PC-9 (cell line): ENCODE results near the gene MAD2L2. TPM values are rescaled to one million over a fixed set of nuclear protein-coding genes. Genes with fewer than 3 reads are reported as not detected.

Experiments
- BruUV-seq: library from RNA; stranded (reverse); fragments of 400-500 nt; replicated peaks from 2 replicates; lab custom pipeline; 2021; lab: Mats Ljungman, UMichigan
- CTCF ChIA-PET: fragments of 300-600 bp; sonication (Branson Sonifier 250); formaldehyde crosslinking; loops from one replicate; lab custom pipeline; 2022; ENCODE audit warnings: antibody characterized with exemption; lab: Charles Lee
- POLR2A ChIA-PET: fragments of 300-600 bp; sonication (Branson Sonifier 250); formaldehyde crosslinking; loops from one replicate; lab custom pipeline; 2022; ENCODE audit warnings: antibody characterized with exemption; ENCODE audit not compliant: unreplicated experiment; lab: Charles Lee
- DNase-seq, 2 experiments: peaks; one replicate each; pipeline versions ENCODE4 v3.0.0 to v3.0.0-alpha.2; 2015 to 2022; ENCODE audit warnings: mixed read lengths in 1 of 2
- H2AFZ ChIP-seq: fragments of 200-600 bp; sonication (generic); 2 replicates; pipeline ENCODE4 v1.8.1; 2017; ENCODE audit warnings: antibody characterized with exemption
- H3F3A ChIP-seq: fragments of 200-600 bp; sonication (generic); 2 replicates; pipeline ENCODE4 v1.8.1; 2017; ENCODE audit warnings: antibody characterized with exemption, mild to moderate bottlenecking, low read depth; ENCODE audit not compliant: insufficient read depth
- H3K27ac ChIP-seq: fragments of 200-600 bp; sonication (generic); 2 replicates; pipeline ENCODE4 v1.6.1; 2016; ENCODE audit warnings: mixed run types
- H3K27me3 ChIP-seq: fragments of 200-600 bp; sonication (generic); 2 replicates; pipeline ENCODE4 v1.6.1; 2016; ENCODE audit warnings: low read depth, mixed run types; ENCODE audit not compliant: insufficient read depth
- H3K36me3 ChIP-seq: fragments of 200-600 bp; sonication (generic); 2 replicates; pipeline ENCODE4 v1.6.1; 2016; ENCODE audit warnings: low read depth, mixed run types
- H3K4me1 ChIP-seq: fragments of 200-600 bp; sonication (generic); replicated peaks from 2 replicates; pipeline ENCODE4 v1.6.1; 2016; ENCODE audit warnings: mixed run types; ENCODE audit not compliant: insufficient read depth
- H3K4me2 ChIP-seq: fragments of 200-600 bp; sonication (generic); 2 replicates; pipeline ENCODE4 v1.6.1; 2017; ENCODE audit warnings: mixed run types
- H3K4me3 ChIP-seq: fragments of 200-600 bp; sonication (generic); 2 replicates; pipeline ENCODE4 v1.6.1; 2016; ENCODE audit warnings: mixed run types
- H3K79me2 ChIP-seq: fragments of 200-600 bp; sonication (generic); 2 replicates; pipeline ENCODE4 v1.6.1; 2017; ENCODE audit warnings: low read depth, mixed run types
- H3K9me2 ChIP-seq: fragments of 200-600 bp; sonication (generic); 2 replicates; pipeline ENCODE4 v1.8.1; 2017; ENCODE audit warnings: mild to moderate bottlenecking; ENCODE audit not compliant: insufficient read depth
- H3K9me3 ChIP-seq: fragments of 200-600 bp; sonication (generic); 2 replicates; pipeline ENCODE4 v1.8.1; 2016; ENCODE audit warnings: low read depth; ENCODE audit not compliant: insufficient read depth
- H4K20me1 ChIP-seq: fragments of 200-600 bp; sonication (generic); 2 replicates; pipeline ENCODE4 v1.8.1; 2017; ENCODE audit not compliant: insufficient read depth
- EZH2 ChIP-seq: fragments of 200-600 bp; sonication (generic); IDR thresholded peaks from 2 replicates; pipeline ENCODE4 v1.8.0; 2017; ENCODE audit warnings: antibody characterized with exemption, low read depth
- intact Hi-C: fragments of 100-400 bp; cut with micrococcal nuclease; formaldehyde crosslinking; loops from one replicate; pipeline ENCODE4 v1.10.0; 2022; ENCODE audit not compliant: unreplicated experiment
- total RNA-seq: library from RNA; stranded (reverse); gene quantifications from 2 replicates; pipeline ENCODE4 v1.2.3, GENCODE V29; 2021
- TF ChIP-seq, protein P1 (sequence below): fragments of 200-600 bp; sonication (generic); conservative IDR thresholded peaks from 2 replicates; pipeline ENCODE4 v1.6.1; 2017; ENCODE audit warnings: mixed run types, antibody characterized with exemption, mild to moderate bottlenecking, moderate library complexity

Gene MAD2L2
- total RNA-seq, 1 experiment from 2014 or later, result 52.9 TPM

DNA sequence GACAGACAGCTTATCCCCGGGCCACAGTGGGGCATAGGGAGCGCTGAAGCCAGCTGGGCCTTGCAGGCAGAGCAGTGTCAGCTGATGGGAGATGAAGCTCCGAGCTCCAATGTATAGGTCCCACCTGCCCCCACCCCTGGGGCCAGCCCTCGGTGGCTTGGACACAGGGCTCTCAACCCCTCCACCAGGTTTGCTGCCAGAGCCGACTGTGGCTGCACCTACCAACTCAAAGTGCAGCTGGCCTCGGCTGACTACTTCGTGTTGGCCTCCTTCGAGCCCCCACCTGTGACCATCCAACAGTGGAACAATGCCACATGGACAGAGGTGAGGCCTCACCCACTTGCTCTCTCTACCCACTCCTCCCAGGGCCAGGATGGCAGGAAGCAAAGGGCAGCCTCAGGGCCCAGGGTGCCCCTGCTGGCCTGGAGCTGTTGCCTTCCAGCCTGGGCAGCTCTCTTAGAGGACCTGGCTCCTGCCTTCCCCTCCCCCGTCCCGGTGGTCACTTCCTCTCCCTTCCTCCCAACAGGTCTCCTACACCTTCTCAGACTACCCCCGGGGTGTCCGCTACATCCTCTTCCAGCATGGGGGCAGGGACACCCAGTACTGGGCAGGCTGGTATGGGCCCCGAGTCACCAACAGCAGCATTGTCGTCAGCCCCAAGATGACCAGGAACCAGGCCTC lies 7.7 kb downstream of the MAD2L2 start:
- TF ChIP-seq, protein P1, sequence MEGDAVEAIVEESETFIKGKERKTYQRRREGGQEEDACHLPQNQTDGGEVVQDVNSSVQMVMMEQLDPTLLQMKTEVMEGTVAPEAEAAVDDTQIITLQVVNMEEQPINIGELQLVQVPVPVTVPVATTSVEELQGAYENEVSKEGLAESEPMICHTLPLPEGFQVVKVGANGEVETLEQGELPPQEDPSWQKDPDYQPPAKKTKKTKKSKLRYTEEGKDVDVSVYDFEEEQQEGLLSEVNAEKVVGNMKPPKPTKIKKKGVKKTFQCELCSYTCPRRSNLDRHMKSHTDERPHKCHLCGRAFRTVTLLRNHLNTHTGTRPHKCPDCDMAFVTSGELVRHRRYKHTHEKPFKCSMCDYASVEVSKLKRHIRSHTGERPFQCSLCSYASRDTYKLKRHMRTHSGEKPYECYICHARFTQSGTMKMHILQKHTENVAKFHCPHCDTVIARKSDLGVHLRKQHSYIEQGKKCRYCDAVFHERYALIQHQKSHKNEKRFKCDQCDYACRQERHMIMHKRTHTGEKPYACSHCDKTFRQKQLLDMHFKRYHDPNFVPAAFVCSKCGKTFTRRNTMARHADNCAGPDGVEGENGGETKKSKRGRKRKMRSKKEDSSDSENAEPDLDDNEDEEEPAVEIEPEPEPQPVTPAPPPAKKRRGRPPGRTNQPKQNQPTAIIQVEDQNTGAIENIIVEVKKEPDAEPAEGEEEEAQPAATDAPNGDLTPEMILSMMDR, result no peak
- TF ChIP-seq EZH2, result no peak

DNA sequence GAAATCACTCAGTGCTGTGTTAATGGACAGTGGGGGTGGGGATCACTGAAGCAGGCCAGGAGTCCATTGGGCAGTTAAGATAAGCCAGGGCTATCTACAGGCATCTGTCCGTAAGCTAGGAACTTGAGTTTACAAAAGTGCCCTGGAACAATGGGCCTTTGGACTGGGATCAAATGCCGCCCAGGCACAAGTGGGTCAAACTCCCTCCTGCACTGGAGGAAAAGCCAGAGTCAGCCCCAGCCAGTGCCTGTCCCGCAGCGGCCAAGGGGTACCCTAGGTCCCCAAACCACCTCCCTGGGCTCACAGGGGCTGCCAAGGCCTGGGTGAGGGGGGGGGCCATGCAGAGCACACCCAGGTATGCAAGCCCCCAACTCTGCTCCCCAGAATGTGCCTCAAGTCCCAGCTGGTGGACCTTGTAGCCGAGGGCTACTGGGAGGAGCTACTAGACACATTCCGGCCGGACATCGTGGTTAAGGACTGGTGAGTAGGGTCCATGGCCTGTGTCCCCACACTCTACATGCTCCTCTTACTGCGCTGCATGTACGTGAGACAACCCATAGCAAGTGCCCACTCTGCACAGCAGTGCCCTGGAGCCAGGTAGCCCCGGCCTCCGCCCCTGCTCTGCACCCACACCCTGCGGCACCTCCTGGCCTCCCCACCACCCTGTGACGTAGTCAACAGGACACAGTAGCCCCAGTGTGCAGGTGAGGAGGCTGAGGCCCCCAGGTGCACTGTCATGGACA lies 9.2 kb downstream of the MAD2L2 start:
- CTCF ChIA-PET, result no interaction called here
- no peaks in the 10 kb centered on the region for H3K27me3 ChIP-seq
- H3K9me3 ChIP-seq, result no peaks in the 10 kb centered on the region
- no peaks in the 10 kb centered on the region for H4K20me1 ChIP-seq
- H3K9me2 ChIP-seq, result no peaks in the 10 kb centered on the region
- H2AFZ ChIP-seq, result no peak overlapping the region
- TF ChIP-seq EZH2, result no peak
- TF ChIP-seq, protein P1, result no peak
- DNase-seq, result no peak
- intact Hi-C loops, result no loop called here
- BruUV-seq, result no TSS peak
- H3K79me2 ChIP-seq, result no peaks in the 10 kb centered on the region
- no peaks in the 10 kb centered on the region for H3K4me1 ChIP-seq
- H3K4me3 ChIP-seq, result no peak overlapping the region
- H3F3A ChIP-seq, result no peaks in the 10 kb centered on the region
- no peak overlapping the region for H3K27ac ChIP-seq
- POLR2A ChIA-PET, result no interaction called here
- no peaks in the 10 kb centered on the region for H3K36me3 ChIP-seq
- H3K4me2 ChIP-seq, result no peak overlapping the region

More for the DNA sequence above, 7.7 kb downstream of the MAD2L2 start:
- no peaks in the 10 kb centered on the region for H3F3A ChIP-seq
- no peaks in the 10 kb centered on the region for H4K20me1 ChIP-seq
- no peaks in the 10 kb centered on the region for H3K36me3 ChIP-seq
- H3K4me3 ChIP-seq, result no peak overlapping the region
- H3K27ac ChIP-seq, result no peak overlapping the region
- H3K4me2 ChIP-seq, result no peak overlapping the region
- no peak for DNase-seq
- POLR2A ChIA-PET, result no interaction called here
- BruUV-seq, result no TSS peak
- H3K79me2 ChIP-seq, result no peaks in the 10 kb centered on the region
- intact Hi-C loops, result no loop called here
- no peak overlapping the region for H2AFZ ChIP-seq
- no peaks in the 10 kb centered on the region for H3K4me1 ChIP-seq
- CTCF ChIA-PET, result no interaction called here
- no peaks in the 10 kb centered on the region for H3K9me3 ChIP-seq
- no peaks in the 10 kb centered on the region for H3K27me3 ChIP-seq
- H3K9me2 ChIP-seq, result no peaks in the 10 kb centered on the region

DNA sequence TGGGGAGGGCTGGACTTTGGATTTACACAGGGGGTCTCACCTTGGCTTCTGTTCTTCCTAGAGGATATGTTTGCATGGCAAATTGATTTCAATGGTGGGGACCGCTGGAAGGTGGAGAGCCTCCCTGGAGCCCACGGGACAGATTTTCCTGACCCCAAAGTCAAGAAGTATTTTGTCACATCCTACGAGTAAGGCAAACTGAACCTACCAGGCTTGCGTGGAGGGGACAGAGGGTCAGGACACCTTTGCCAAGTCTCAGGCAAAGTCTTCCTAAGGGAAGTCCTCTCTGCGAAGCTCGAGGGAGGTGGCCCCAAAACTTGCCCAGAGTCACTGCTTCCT lies 9.8 kb downstream of the MAD2L2 start:
- Histone ChIP-seq H3F3A (no peaks in the 10 kb centered on the region), H3K4me1 (no peaks in the 10 kb centered on the region), H2AFZ (no peak overlapping the region), H3K79me2 (no peaks in the 10 kb centered on the region), H3K4me2 (no peak overlapping the region), H3K27ac (no peak overlapping the region), H3K9me3 (no peaks in the 10 kb centered on the region), H4K20me1 (no peaks in the 10 kb centered on the region), H3K9me2 (no peaks in the 10 kb centered on the region), H3K27me3 (no peaks in the 10 kb centered on the region), H3K4me3 (no peak overlapping the region), H3K36me3 (no peaks in the 10 kb centered on the region)
- no peak for DNase-seq
- no peak for TF ChIP-seq EZH2
- TF ChIP-seq, protein P1, result no peak
- ChIA-PET POLR2A (no interaction called here), CTCF (no interaction called here)
- intact Hi-C loops, result no loop called here
- BruUV-seq, result no TSS peak
